T-helper 22 cell (primary cell): Measurements from ENCODE around the gene PDE2A.

ENCODE experiments used
- DNase-seq: peaks from one replicate; pipeline ENCODE4 v3.0.0-alpha.2; 2020; ENCODE audit warnings: low read depth

PDE2A gene

GRCh38 chr11:72673943-72674828 lies at the start of gene PDE2A:
PDE2A (minus strand) TSS chr11:72674422; CDS start chr11:72674207, 215 bp downstream.
- DNase-seq: no peak

- no peak for DNase-seq
Observed at GRCh38 chr11:72723508-72723907, 49.3 kb upstream of the PDE2A start.

GRCh38 chr11:72722050-72722748 lies 48.0 kb upstream of the PDE2A start:
- DNase-seq: peak; percentile 76

GRCh38 chr11:72721689-72722049 lies 47.4 kb upstream of the PDE2A start:
- peak; percentile 14 for DNase-seq

- no peak for DNase-seq
Observed at GRCh38 chr11:72721276-72721675, 47.1 kb upstream of the PDE2A start.

- no peak for DNase-seq
Observed at GRCh38 chr11:72720784-72721183, 46.6 kb upstream of the PDE2A start.

GRCh38 chr11:72720047-72720446 lies 45.8 kb upstream of the PDE2A start:
- DNase-seq: no peak

GRCh38 chr11:72719551-72719950 lies 45.3 kb upstream of the PDE2A start:
- no peak for DNase-seq

GRCh38 chr11:72719144-72719543 lies 44.9 kb upstream of the PDE2A start:
- no peak for DNase-seq

- DNase-seq: no peak
Observed at GRCh38 chr11:72718101-72718501, 43.9 kb upstream of the PDE2A start.

- DNase-seq: no peak
Observed at GRCh38 chr11:72716788-72717435, 42.7 kb upstream of the PDE2A start.

GRCh38 chr11:72716290-72716689 lies 42.1 kb upstream of the PDE2A start:
- no peak for DNase-seq

- DNase-seq: no peak
Observed at GRCh38 chr11:72712841-72713240, 38.6 kb upstream of the PDE2A start.

GRCh38 chr11:72712168-72712751 lies 38.0 kb upstream of the PDE2A start:
- no peak for DNase-seq

GRCh38 chr11:72711141-72711540 lies 36.9 kb upstream of the PDE2A start:
- no peak for DNase-seq

- DNase-seq: no peak
Observed at GRCh38 chr11:72710278-72710677, 36.1 kb upstream of the PDE2A start.

GRCh38 chr11:72709478-72710238 lies 35.4 kb upstream of the PDE2A start:
- no peak for DNase-seq

- no peak for DNase-seq
Observed at GRCh38 chr11:72707032-72707431, 32.8 kb upstream of the PDE2A start.

- no peak for DNase-seq
Observed at GRCh38 chr11:72706579-72706978, 32.4 kb upstream of the PDE2A start.

- DNase-seq: no peak
Observed at GRCh38 chr11:72705442-72706365, 31.5 kb upstream of the PDE2A start.
